Measurements from ENCODE around the gene MT3. TPM values are rescaled to one million over a fixed set of nuclear protein-coding genes. Genes with fewer than 3 reads are reported as not detected.

Gene MT3
- total and polyA plus RNA-seq, 2 of the 13 experiments (the other 11 are each of a cell fraction or from before 2014, with no cell fraction given) = not detected

- TF ChIP-seq ZMAT5 (CRISPR knock-in tag; IDR thresholded peaks at IDR 0.05; ENCODE audit: borderline replicate concordance, low read depth) (no peak), EED (CRISPR knock-in tag; IDR thresholded peaks at IDR 0.05) (no peak), MIER2 (CRISPR knock-in tag; IDR thresholded peaks at IDR 0.05) (no peak), PHF5A (CRISPR knock-in tag; IDR thresholded peaks at IDR 0.05; ENCODE audit: low read depth, unreplicated experiment) (peak; percentile 49), ZNF598 (CRISPR knock-in tag; IDR thresholded peaks at IDR 0.05; ENCODE audit: borderline replicate concordance) (no peak), PRDM10 (CRISPR knock-in tag; IDR thresholded peaks at IDR 0.05; ENCODE audit: low read depth) (no peak), ZNF296 (CRISPR knock-in tag; conservative IDR thresholded peaks at IDR 0.05) (no peak), HOXA9 (CRISPR knock-in tag; IDR thresholded peaks at IDR 0.05; ENCODE audit: borderline replicate concordance) (no peak), ZNF275 (CRISPR knock-in tag; IDR thresholded peaks at IDR 0.05; ENCODE audit: borderline replicate concordance) (no peak), PAWR (CRISPR knock-in tag; IDR thresholded peaks at IDR 0.05; ENCODE audit: borderline replicate concordance) (no peak), SSRP1 (CRISPR knock-in tag; IDR thresholded peaks at IDR 0.05) (no peak), HDAC6 (IDR thresholded peaks at IDR 0.05; ENCODE audit: low read depth, low read length) (no peak), KIAA2018 (CRISPR knock-in tag; IDR thresholded peaks at IDR 0.05; ENCODE audit: borderline replicate concordance) (peak; percentile 67; the same call in 1 of the 2 replicates), YY1 (IDR thresholded peaks at IDR 0.05; ENCODE audit: insufficient read depth, insufficient replicate concordance, low read depth, low read length) (no peak)
Measured at GRCh38 chr16:56551796-56552738, 37.3 kb upstream of the MT3 start (continued).

All from HepG2 (cell line).